HG03159 (cell line): ENCODE measurements around the gene XPR1.

ENCODE experiments used
- ATAC-seq: cut with Tn5 transposase; IDR thresholded peaks from one replicate; pipeline ENCODE4 v1.9.1; 2021; ENCODE audit warnings: mild to moderate bottlenecking, moderate library complexity; ENCODE audit not compliant: unreplicated experiment

The XPR1 gene

GRCh38 chr1:180631766-180632325 lies at the start of gene XPR1:
XPR1 (plus strand) TSS chr1:180632022; CDS start chr1:180632202, 180 bp downstream.
- peak; percentile 98 for ATAC-seq

- no peak for ATAC-seq
These were observed 47.0 kb upstream of the XPR1 start for GRCh38 chr1:180584869-180585268.

- ATAC-seq = no peak
These were observed 45.8 kb upstream of the XPR1 start for GRCh38 chr1:180585994-180586359.

GRCh38 chr1:180586671-180587155 lies 45.1 kb upstream of the XPR1 start:
- ATAC-seq = no peak

GRCh38 chr1:180588121-180588520 lies 43.7 kb upstream of the XPR1 start:
- ATAC-seq = no peak

GRCh38 chr1:180590889-180591288 lies 40.9 kb upstream of the XPR1 start:
- no peak for ATAC-seq

GRCh38 chr1:180593382-180593781 lies 38.4 kb upstream of the XPR1 start:
- ATAC-seq = no peak

- ATAC-seq = no peak
These were observed 37.1 kb upstream of the XPR1 start for GRCh38 chr1:180594723-180595122.

- no peak for ATAC-seq
These were observed 35.9 kb upstream of the XPR1 start for GRCh38 chr1:180595966-180596365.

- no peak for ATAC-seq
These were observed 34.3 kb upstream of the XPR1 start for GRCh38 chr1:180597520-180597919.

- ATAC-seq = no peak
These were observed 33.4 kb upstream of the XPR1 start for GRCh38 chr1:180598333-180598974.

- ATAC-seq = no peak
These were observed 31.5 kb upstream of the XPR1 start for GRCh38 chr1:180600343-180600742.

GRCh38 chr1:180601512-180601911 lies 30.3 kb upstream of the XPR1 start:
- no peak for ATAC-seq

GRCh38 chr1:180603223-180603849 lies 28.5 kb upstream of the XPR1 start:
- ATAC-seq = no peak

- no peak for ATAC-seq
These were observed 28.0 kb upstream of the XPR1 start for GRCh38 chr1:180603850-180604226.

- ATAC-seq = no peak
These were observed 25.7 kb upstream of the XPR1 start for GRCh38 chr1:180606155-180606554.

GRCh38 chr1:180609643-180610555 lies 21.9 kb upstream of the XPR1 start:
- no peak for ATAC-seq

- ATAC-seq = no peak
These were observed 21.2 kb upstream of the XPR1 start for GRCh38 chr1:180610556-180611015.

GRCh38 chr1:180611016-180611930 lies 20.5 kb upstream of the XPR1 start:
- no peak for ATAC-seq

- no peak for ATAC-seq
These were observed 19.2 kb upstream of the XPR1 start for GRCh38 chr1:180612632-180613031.
